K562 (cell line): ENCODE data around the gene F11R. TPM values are rescaled to one million over a fixed set of nuclear protein-coding genes. Genes with fewer than 3 reads are reported as not detected.
A peak's percentile ranks its signal among the peaks of the same experiment; 100 is the strongest.

Experiments used
- ATAC-seq: fragments of 200-7000 bp; cut with Tn5 transposase; 3 replicates; pipeline ENCODE4 v1.9.1; 2020; ENCODE audit warnings: moderate library complexity
- BruUV-seq: library from RNA; stranded (reverse); fragments of 400-500 nt; replicated peaks from 2 replicates; lab custom pipeline; 2021; lab: Mats Ljungman, UMichigan
- CTCF ChIA-PET: fragments of 300-600 bp; formaldehyde crosslinking; extraction: SDS; loops from one replicate; lab custom pipeline; 2021; ENCODE audit warnings: low intra/inter-chr PET ratio; lab: Yijun Ruan, JAX
- POLR2A ChIA-PET: fragments of 300-600, 350-650 bp; sonication (Branson Sonifier 250); formaldehyde crosslinking; extraction: SDS; loops from one replicate; lab custom pipeline; 2021; ENCODE audit warnings: antibody characterized with exemption, inconsistent platforms; lab: Yijun Ruan, JAX
- DNase-seq, 4 experiments: peaks; one replicate each; pipeline versions ENCODE4 v3.0.0 to v3.0.0-alpha.2; 2011 to 2018; ENCODE audit warnings: low spot score in 3 of 4, mixed read lengths in 3 of 4; ENCODE audit errors: extremely low read depth in 1 of 4
- FAIRE-seq: peaks from 2 replicates; lab custom pipeline; 2011; peaks lifted over from hg19 to GRCh38; lab: Jason Lieb, UNC
- H2AFZ ChIP-seq: 2 replicates; pipeline ENCODE4 v1.6.0; 2011; ENCODE audit warnings: low read depth, low read length, control low read depth, inconsistent platforms
- H3K27ac ChIP-seq: fragments of 200-600 bp; 3 replicates; pipeline ENCODE4 v1.8.0; 2011; ENCODE audit warnings: low read depth, mild to moderate bottlenecking, control low read depth, inconsistent platforms, low read length, moderate library complexity, mixed read lengths; ENCODE audit errors: extremely low read depth
- H3K27me3 ChIP-seq, 2 experiments: fragments of 300-600 bp in 1 of 2; 2 replicates in 1 of 2; 3 replicates in 1 of 2; pipeline versions ENCODE4 v1.6.0 to v1.8.0; 2011; ENCODE audit warnings: inconsistent platforms in 2 of 2, low read length in 2 of 2, mild to moderate bottlenecking in 1 of 2, mixed read lengths in 1 of 2, moderate library complexity in 1 of 2; ENCODE audit not compliant: control insufficient read depth in 2 of 2, insufficient read depth in 2 of 2
- H3K36me3 ChIP-seq: fragments of 300-600 bp; 3 replicates; pipeline ENCODE4 v1.8.0; 2011; ENCODE audit warnings: mild to moderate bottlenecking, low read length, inconsistent platforms; ENCODE audit not compliant: control insufficient read depth, insufficient read depth
- H3K4me1 ChIP-seq, 2 experiments: fragments of 200-600 bp in 1 of 2; replicated peaks in 1 of 2; 2 replicates in 1 of 2; 3 replicates in 1 of 2; pipeline versions ENCODE4 v1.5.1 to v1.8.0; 2011; ENCODE audit warnings: inconsistent platforms in 2 of 2, low read length in 2 of 2, mild to moderate bottlenecking in 1 of 2, mixed read lengths in 1 of 2, moderate library complexity in 1 of 2; ENCODE audit not compliant: control insufficient read depth in 2 of 2, insufficient read depth in 2 of 2
- H3K4me2 ChIP-seq: 2 replicates; pipeline ENCODE4 v1.6.1; 2011; ENCODE audit warnings: low read length, control low read depth, inconsistent platforms, mixed read lengths; ENCODE audit not compliant: insufficient read depth
- H3K4me3 ChIP-seq: fragments of 200-600 bp; sonication (generic), shearing (Covaris generic); 2 replicates; pipeline ENCODE4 v1.5.1; 2016; ENCODE audit warnings: control low read depth, inconsistent platforms
- H3K79me2 ChIP-seq: fragments of 200-600 bp; 3 replicates; pipeline ENCODE4 v1.8.0; 2011; ENCODE audit warnings: low read length, inconsistent platforms; ENCODE audit not compliant: control insufficient read depth, insufficient read depth
- H3K9ac ChIP-seq, 2 experiments: 2 replicates each; pipeline versions ENCODE4 v1.6.0 to v1.6.1; 2011; ENCODE audit warnings: low read depth in 2 of 2, low read length in 2 of 2, control low read depth in 1 of 2, inconsistent platforms in 1 of 2, mild to moderate bottlenecking in 1 of 2, mixed read lengths in 1 of 2; ENCODE audit not compliant: insufficient read depth in 1 of 2
- H3K9me1 ChIP-seq: one replicate; pipeline ENCODE4 v1.6.0; 2011; ENCODE audit warnings: inconsistent platforms, mild to moderate bottlenecking, low read length, moderate library complexity; ENCODE audit not compliant: control insufficient read depth, insufficient read depth
- H3K9me3 ChIP-seq: replicated peaks from 2 replicates; pipeline ENCODE4 v1.5.1; 2011; ENCODE audit warnings: low read depth, low read length, inconsistent platforms; ENCODE audit not compliant: control insufficient read depth, insufficient read depth
- H4K20me1 ChIP-seq: replicated peaks from 2 replicates; pipeline ENCODE4 v1.6.1; 2011; ENCODE audit warnings: low read length, inconsistent platforms, mixed read lengths; ENCODE audit not compliant: control insufficient read depth, insufficient read depth
- CCAR2 ChIP-seq: fragments of 200-400 bp; formaldehyde crosslinking; IDR thresholded peaks from 2 replicates; pipeline ENCODE4 v1.6.1; 2017; ENCODE audit warnings: mild to moderate bottlenecking, low read depth, low read length
- CHCHD3 ChIP-seq: fragments of 250-450 bp; sonication (Bioruptor Pico); IDR thresholded peaks from 2 replicates; pipeline ENCODE4 v2.1.2; 2022; ENCODE audit warnings: mild to moderate bottlenecking
- EP300 ChIP-seq: IDR thresholded peaks from 2 replicates; pipeline ENCODE4 v1.6.1; 2012; ENCODE audit warnings: low read length, improper control_type of control experiment
- ESRRA ChIP-seq: fragments of 450-650 bp; IDR thresholded peaks from 2 replicates; pipeline ENCODE4 v1.6.1; 2014; ENCODE audit warnings: low read depth, mild to moderate bottlenecking, moderate library complexity, borderline replicate concordance
- FOXJ2 ChIP-seq: fragments of 200-800 bp; sonication (Bioruptor generic); IDR thresholded peaks from 2 replicates; pipeline ENCODE4 v1.6.1; 2016; ENCODE audit warnings: missing genetic modification characterization, missing compliant biosample characterization
- PTRF ChIP-seq: fragments of 450-650 bp; IDR thresholded peaks from 2 replicates; pipeline ENCODE4 v1.6.1; 2016; ENCODE audit warnings: mild to moderate bottlenecking, missing genetic modification characterization, missing compliant biosample characterization
- TBP ChIP-seq: optimal IDR thresholded peaks from 2 replicates; pipeline ENCODE3; 2011; ENCODE audit warnings: low read depth, low read length, improper control_type of control experiment
- TRIM28 ChIP-seq: fragments of 450-650 bp; IDR thresholded peaks from 2 replicates; pipeline ENCODE4 v1.6.1; 2017
- ZNF589 ChIP-seq: fragments of 200-800 bp; sonication (Bioruptor generic); IDR thresholded peaks from 2 replicates; pipeline ENCODE4 v1.6.1; 2016; ENCODE audit warnings: low read depth, missing genetic modification characterization, missing compliant biosample characterization
- WGBS: fragments of 100-300 bp; shearing (Covaris generic); methylation state at CpG from one replicate; pipeline ENCODE4 v1.1.6; 2016; ENCODE audit warnings: low coverage, mixed read lengths; ENCODE audit not compliant: insufficient coverage; ENCODE audit errors: missing lambda C conversion rate; 5-methylcytosine and 5-hydroxymethylcytosine counted together
- in situ Hi-C: fragments of 300-500 bp; cut with MboI; formaldehyde crosslinking; loops from 4 replicates; pipeline ENCODE4 v1.15.0; 2018; ENCODE audit warnings: inconsistent platforms, mixed read lengths
- intact Hi-C: fragments of 100-400 bp; cut with micrococcal nuclease; formaldehyde crosslinking; loops from 2 replicates; pipeline ENCODE4 v1.14.2; 2022
- polyA plus RNA-seq, 8 experiments: library from polyadenylated mRNA; depleted of rRNA in 4 of 8; stranded (reverse) in 5 of 8; unstranded in 3 of 8; fragments of >200 nt; fragmentation: Nextera tagmentation in 2 of 8; fragmentation: Illumina TruSeq in 1 of 8; extraction: Ambion mirVana in 2 of 8; extraction: Trizol in 1 of 8; gene quantifications; 2 replicates each; pipeline versions ENCODE4 v1.2.1 to v1.2.3, GENCODE V29; 2011 to 2014; ENCODE audit warnings: inconsistent platforms in 1 of 8, missing spikeins in 1 of 8
- total RNA-seq, 7 experiments: library from RNA; depleted of rRNA in 6 of 7; stranded (reverse); fragments of >200 nt in 6 of 7; fragmentation: Illumina TruSeq in 2 of 7; extraction: Trizol in 2 of 7; gene quantifications; 2 replicates each; pipeline versions ENCODE4 v1.2.1 to v1.2.3, GENCODE V29; 2011 to 2021; ENCODE audit warnings: low replicate concordance in 1 of 7
- TF ChIP-seq, protein P1 (sequence below): IDR thresholded peaks from 2 replicates; pipeline ENCODE4 v1.6.1; 2014; ENCODE audit warnings: antibody characterized with exemption
- TF ChIP-seq, protein P2 (sequence below), 3 experiments: IDR thresholded peaks in 2 of 3; conservative IDR thresholded peaks in 1 of 3; 2 replicates each; pipeline ENCODE4 v1.5.1; 2011 to 2012; ENCODE audit warnings: low read length in 3 of 3, mild to moderate bottlenecking in 3 of 3, control low read depth in 2 of 3, improper control_type of control experiment in 1 of 3, inconsistent platforms in 1 of 3, low read depth in 1 of 3, mixed read lengths in 1 of 3, moderate library complexity in 1 of 3; ENCODE audit not compliant: insufficient read depth in 2 of 3
- TF ChIP-seq, protein P3 (sequence below), 2 experiments: fragments of 450-650 bp; IDR thresholded peaks; 2 replicates each; pipeline ENCODE4 v1.6.1; 2018; ENCODE audit warnings: mild to moderate bottlenecking in 2 of 2, low read depth in 1 of 2; ENCODE audit not compliant: partially characterized antibody in 2 of 2
- TF ChIP-seq, protein P4 (sequence below): fragments of 450-650 bp; formaldehyde crosslinking; IDR thresholded peaks from 2 replicates; pipeline ENCODE4 v1.4.0; 2020; ENCODE audit warnings: mild to moderate bottlenecking, moderate library complexity

The F11R gene
- total and polyA plus RNA-seq, 9 of the 15 experiments (the other 6 are each of a cell fraction or from before 2014, with no cell fraction given) = 27.4 to 187 (median 52.5) TPM

DNA sequence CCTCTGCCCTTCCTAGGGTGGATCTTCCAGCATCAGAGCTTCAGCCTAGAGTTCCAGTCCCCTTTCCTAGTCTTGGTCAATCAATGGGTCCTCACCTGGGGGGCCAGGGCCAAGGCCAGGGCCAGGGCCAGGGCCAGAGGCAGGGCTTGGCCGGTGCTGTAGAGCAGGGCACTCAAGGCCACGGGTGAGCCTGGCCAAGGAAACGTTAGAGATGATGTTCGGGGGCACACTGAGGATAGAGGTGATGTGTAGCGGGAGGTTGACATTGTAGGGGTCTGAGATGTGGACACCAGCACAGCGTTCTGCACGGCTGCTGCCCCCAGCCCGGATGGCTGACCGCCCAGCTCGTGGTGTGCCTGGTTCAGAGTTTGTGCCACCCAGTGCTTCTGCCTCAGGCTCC lies 30.3 kb upstream of the F11R start:
- FAIRE-seq (no peak), DNase-seq (no peak), ATAC-seq (no peak)
- no peak overlapping the region for H3K4me2 ChIP-seq
- intact Hi-C loops (no loop called here), in situ Hi-C loops (no loop called here)
- H3K27me3 ChIP-seq = no peaks in the 10 kb centered on the region
- no TSS peak for BruUV-seq
- peak overlapping the region in 1 of 2 experiments; percentile 73; a peak in 2 of 4 replicates for H3K9ac ChIP-seq
- no peaks in the 10 kb centered on the region for H4K20me1 ChIP-seq
- whole genome bisulfite sequencing = 56% methylated on average over 10 of the region's 10 CpGs
- H2AFZ ChIP-seq = no peak overlapping the region
- ChIA-PET CTCF (no interaction called here), POLR2A (interaction anchor here (1.3 kb wide), 1 partner anchor 11 kb away, joined by 4 read pairs; no protein-coding TSS in a partner anchor)
- no peaks in the 10 kb centered on the region for H3K9me1 ChIP-seq
- H3K27ac ChIP-seq = no peak overlapping the region
- peaks cover 8 to 9% of the 10 kb centered on the region in 2 experiments; a peak in 4 of 5 replicates for H3K4me1 ChIP-seq
- no peaks in the 10 kb centered on the region; the same call in 2 of the 3 replicates for H3K36me3 ChIP-seq
- peaks cover 6% of the 10 kb centered on the region; the same call in 2 of the 3 replicates for H3K79me2 ChIP-seq
- H3K4me3 ChIP-seq = no peak overlapping the region
- no peaks in the 10 kb centered on the region; the same call in 1 of the 2 replicates for H3K9me3 ChIP-seq
- TF ChIP-seq ESRRA (no peak), CCAR2 (no peak), FOXJ2 (tag) (no peak), ZNF589 (no peak), CHCHD3 (no peak), TBP (no peak), TRIM28 (no peak), EP300 (no peak), PTRF (tag) (no peak)
- TF ChIP-seq, protein P1, sequence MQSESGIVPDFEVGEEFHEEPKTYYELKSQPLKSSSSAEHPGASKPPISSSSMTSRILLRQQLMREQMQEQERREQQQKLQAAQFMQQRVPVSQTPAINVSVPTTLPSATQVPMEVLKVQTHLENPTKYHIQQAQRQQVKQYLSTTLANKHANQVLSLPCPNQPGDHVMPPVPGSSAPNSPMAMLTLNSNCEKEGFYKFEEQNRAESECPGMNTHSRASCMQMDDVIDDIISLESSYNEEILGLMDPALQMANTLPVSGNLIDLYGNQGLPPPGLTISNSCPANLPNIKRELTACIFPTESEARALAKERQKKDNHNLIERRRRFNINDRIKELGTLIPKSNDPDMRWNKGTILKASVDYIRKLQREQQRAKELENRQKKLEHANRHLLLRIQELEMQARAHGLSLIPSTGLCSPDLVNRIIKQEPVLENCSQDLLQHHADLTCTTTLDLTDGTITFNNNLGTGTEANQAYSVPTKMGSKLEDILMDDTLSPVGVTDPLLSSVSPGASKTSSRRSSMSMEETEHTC = no peak
- TF ChIP-seq, protein P2, sequence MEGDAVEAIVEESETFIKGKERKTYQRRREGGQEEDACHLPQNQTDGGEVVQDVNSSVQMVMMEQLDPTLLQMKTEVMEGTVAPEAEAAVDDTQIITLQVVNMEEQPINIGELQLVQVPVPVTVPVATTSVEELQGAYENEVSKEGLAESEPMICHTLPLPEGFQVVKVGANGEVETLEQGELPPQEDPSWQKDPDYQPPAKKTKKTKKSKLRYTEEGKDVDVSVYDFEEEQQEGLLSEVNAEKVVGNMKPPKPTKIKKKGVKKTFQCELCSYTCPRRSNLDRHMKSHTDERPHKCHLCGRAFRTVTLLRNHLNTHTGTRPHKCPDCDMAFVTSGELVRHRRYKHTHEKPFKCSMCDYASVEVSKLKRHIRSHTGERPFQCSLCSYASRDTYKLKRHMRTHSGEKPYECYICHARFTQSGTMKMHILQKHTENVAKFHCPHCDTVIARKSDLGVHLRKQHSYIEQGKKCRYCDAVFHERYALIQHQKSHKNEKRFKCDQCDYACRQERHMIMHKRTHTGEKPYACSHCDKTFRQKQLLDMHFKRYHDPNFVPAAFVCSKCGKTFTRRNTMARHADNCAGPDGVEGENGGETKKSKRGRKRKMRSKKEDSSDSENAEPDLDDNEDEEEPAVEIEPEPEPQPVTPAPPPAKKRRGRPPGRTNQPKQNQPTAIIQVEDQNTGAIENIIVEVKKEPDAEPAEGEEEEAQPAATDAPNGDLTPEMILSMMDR (IDR thresholded peaks at IDR 0.05 in 2 of 3, conservative IDR thresholded peaks at IDR 0.05 in 1 of 3; ENCODE audit: insufficient read depth in 2 of 3, low read depth in 1 of 3, low read length in 3 of 3) = no peak
- TF ChIP-seq, protein P3, sequence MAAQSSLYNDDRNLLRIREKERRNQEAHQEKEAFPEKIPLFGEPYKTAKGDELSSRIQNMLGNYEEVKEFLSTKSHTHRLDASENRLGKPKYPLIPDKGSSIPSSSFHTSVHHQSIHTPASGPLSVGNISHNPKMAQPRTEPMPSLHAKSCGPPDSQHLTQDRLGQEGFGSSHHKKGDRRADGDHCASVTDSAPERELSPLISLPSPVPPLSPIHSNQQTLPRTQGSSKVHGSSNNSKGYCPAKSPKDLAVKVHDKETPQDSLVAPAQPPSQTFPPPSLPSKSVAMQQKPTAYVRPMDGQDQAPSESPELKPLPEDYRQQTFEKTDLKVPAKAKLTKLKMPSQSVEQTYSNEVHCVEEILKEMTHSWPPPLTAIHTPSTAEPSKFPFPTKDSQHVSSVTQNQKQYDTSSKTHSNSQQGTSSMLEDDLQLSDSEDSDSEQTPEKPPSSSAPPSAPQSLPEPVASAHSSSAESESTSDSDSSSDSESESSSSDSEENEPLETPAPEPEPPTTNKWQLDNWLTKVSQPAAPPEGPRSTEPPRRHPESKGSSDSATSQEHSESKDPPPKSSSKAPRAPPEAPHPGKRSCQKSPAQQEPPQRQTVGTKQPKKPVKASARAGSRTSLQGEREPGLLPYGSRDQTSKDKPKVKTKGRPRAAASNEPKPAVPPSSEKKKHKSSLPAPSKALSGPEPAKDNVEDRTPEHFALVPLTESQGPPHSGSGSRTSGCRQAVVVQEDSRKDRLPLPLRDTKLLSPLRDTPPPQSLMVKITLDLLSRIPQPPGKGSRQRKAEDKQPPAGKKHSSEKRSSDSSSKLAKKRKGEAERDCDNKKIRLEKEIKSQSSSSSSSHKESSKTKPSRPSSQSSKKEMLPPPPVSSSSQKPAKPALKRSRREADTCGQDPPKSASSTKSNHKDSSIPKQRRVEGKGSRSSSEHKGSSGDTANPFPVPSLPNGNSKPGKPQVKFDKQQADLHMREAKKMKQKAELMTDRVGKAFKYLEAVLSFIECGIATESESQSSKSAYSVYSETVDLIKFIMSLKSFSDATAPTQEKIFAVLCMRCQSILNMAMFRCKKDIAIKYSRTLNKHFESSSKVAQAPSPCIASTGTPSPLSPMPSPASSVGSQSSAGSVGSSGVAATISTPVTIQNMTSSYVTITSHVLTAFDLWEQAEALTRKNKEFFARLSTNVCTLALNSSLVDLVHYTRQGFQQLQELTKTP (IDR thresholded peaks at IDR 0.05; ENCODE audit: low read depth in 1 of 2, partially characterized antibody in 2 of 2) = no peak
- TF ChIP-seq, protein P4, sequence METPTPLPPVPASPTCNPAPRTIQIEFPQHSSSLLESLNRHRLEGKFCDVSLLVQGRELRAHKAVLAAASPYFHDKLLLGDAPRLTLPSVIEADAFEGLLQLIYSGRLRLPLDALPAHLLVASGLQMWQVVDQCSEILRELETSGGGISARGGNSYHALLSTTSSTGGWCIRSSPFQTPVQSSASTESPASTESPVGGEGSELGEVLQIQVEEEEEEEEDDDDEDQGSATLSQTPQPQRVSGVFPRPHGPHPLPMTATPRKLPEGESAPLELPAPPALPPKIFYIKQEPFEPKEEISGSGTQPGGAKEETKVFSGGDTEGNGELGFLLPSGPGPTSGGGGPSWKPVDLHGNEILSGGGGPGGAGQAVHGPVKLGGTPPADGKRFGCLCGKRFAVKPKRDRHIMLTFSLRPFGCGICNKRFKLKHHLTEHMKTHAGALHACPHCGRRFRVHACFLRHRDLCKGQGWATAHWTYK = no peak
